NOMO-1 treated with dmso at 0.1 percent for 144 hours (cell line): Measurements from ENCODE around the gene EVPL.

Experiments
- DNase-seq: peaks from one replicate; lab custom pipeline; 2025; ENCODE audit not compliant: unreplicated experiment; lab: John Stamatoyannopoulos, UW

The EVPL gene

DNA sequence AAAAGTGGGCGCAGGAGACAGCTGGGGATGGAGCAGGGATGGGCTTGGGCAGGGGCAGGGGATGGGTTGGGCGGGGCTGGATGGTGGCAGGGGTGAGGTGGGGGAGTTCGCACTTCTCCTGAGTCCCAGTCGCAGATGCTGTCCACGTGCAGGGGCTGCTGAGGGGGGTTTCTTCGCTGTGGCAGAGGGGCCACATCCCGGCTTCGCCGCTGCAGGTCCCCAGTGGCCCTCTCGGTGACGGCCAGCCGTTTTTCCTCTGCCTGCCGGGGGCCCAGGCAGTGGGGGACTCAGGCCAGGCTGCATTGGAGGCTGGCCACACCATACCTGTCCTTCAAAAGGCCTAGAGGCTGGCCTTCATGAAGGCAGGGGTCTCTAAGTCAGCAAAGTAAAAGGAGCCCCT, 8.3 kb downstream of the EVPL start:
- no peak for DNase-seq

DNA sequence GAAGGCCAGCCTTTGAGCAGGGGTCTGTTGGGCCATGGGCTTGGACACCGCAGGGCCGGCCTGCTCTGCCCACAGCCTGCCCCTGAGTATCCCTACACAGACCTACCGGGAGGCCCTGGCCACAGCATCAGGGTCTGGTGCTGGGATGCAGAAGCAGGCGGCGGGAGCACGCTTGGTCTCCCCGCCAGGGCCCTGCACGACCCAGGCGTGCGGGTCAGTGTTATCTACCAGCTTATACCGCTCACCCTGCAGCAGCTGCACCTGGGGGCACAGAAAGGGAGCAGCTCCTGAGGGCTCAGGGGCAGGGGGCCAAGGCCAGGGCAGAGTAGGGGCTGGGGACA, 8.8 kb downstream of the EVPL start:
- DNase-seq, result no peak

DNA sequence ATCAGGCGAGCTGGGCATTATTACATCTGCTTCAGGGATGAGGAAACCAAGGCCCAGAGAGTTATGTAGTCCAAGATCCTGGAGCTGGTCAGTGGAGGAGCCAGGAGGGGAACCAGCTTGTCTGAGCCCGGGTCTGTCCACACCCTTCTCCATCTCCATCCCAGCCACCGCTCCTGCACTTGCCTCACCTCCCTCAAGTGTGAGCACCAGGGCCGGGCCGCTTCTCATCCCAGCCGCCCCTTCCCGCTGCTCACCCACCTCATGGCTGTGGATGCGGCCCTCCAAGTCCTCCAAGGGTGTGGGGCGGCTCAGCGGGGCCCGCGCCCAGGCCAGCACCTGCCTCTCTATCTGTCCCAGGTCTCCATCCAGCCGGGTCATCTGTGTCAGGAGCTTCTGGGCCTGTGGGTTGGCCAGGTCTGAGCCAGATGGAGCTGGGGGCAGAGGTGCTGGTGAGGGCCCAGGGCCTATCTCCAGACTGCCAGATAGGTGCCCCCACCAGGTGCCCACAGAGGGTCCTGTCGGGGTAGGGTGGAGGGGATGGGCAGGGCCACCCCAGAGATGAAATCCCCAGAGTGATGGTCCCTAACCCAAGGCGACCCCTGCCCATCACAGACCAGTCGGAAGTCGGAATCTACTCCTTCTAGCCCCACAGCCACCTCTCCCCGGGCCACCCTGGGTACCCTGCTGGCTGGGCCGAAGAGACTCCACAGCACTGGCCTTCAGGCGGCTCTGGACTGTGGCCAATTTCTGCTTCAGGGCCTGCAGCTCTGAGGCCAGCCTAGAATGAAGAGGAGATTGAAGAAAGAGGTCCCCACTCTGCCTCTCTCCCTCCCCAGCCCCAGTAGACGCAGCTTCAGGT, 9.4 kb downstream of the EVPL start:
- DNase-seq, result no peak

GRCh38 chr17:76014925-76015261, 12.2 kb downstream of the EVPL start:
- DNase-seq, result no peak

- peak; percentile 45 for DNase-seq
These were observed 12.8 kb downstream of the EVPL start for GRCh38 chr17:76014100-76014924.

DNA sequence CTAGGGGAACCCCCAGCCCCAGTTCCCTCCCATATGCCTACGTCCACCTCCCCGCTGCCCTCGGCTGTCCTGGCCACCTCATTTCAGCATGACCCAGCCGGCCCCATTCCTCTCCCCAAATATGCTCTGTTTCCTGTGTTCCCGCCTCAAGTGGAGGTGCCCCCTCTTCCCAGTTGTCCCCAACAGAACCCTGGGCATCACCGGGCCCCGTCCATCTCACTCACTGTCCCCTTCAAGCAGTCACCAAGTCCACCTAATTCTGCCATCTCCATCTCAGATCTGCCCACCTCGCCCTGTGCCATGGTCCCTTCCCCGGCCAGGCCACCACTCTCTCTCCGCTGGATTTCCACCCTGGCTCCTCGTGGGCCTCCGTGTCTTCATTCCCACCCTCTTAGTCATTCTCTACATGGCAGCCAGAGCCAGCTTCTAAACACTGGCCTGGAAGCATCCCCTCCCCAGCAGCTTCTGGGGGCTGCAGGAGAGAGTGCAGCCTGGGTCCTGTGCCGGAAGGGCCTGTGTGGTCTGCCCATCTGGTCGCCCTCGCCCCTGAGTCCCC, 13.7 kb downstream of the EVPL start:
- DNase-seq, result no peak

GRCh38 chr17:76011951-76012350, 15.2 kb downstream of the EVPL start:
- DNase-seq, result no peak

DNA sequence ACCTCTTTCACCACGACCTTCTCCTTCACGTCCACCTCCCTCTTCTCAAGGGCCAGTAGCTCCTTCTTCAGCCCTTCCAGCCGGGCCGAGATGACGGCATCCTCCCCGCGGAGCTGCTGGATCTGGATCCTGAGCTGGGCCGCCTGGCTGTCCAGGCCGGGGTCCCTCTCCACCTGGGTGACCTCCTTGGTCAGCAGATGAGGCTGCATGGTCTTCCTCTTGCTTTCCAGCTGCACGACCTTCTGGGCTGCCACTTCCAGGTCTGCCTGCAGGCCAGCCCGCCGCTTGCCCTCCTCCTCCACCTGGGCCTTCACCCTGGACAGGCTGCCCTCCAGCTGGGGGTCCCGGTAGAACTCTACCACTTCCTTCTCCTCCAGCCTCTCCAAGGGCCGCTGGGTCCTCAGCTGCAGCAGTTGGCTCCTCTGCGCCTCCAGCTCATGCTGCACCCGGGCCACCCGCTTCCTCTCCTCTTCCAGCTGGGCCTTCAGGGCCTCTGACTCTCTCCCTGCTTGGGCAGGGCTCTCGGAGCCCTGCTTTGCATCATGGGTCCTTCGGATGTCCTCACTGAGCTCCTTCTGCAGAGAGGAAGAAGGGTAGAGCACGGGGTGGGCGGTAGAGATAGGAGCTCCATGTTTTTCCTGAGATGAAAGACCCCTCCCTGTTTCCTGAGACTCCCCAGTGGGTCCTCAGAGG, 17.0 kb downstream of the EVPL start:
- DNase-seq, result no peak

DNA sequence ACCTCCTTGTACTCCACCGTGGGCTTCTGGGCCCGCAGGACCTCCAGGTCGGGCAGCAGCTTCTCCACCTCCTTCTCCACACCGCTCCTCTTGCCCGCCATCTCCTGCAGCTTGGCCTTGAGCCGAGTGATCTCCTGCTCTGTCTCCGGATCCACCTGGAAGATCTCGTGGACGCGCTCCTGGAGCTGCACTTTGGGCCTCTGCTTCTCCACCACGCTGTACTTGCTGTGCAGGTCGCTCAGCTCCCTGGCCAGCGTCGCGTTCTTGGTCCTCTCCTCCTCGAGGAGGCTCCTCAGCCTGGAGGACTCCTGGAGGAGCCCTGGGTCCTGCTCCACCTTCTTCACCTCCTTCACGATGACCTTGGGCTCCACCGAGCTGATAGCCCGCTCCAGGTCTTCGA, 17.7 kb downstream of the EVPL start:
- DNase-seq, result no peak

GRCh38 chr17:76008630-76009425, 18.3 kb downstream of the EVPL start:
- no peak for DNase-seq

GRCh38 chr17:76008208-76008607, 18.9 kb downstream of the EVPL start:
- no peak for DNase-seq

DNA sequence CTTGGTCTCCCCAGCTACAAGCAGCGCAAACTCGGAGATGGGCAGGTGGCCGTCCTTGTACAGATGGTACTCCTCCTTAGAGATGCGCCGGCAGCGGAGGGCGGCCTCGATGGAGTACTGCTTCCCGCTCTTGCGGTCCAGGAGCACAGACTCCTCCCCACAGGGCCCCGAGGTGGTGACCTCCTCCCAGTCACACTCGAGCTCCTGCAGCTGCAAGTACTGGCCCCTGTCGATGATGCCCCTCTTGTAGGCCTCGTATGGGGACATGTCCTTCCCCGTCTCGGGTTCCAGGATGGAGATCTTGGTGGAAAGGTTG, 19.3 kb downstream of the EVPL start:
- DNase-seq, result no peak

GRCh38 chr17:76007131-76007849, 19.8 kb downstream of the EVPL start:
- DNase-seq, result no peak

- DNase-seq, result peak; percentile 21
These were observed 21.6 kb downstream of the EVPL start for GRCh38 chr17:76005263-76006149.

DNA sequence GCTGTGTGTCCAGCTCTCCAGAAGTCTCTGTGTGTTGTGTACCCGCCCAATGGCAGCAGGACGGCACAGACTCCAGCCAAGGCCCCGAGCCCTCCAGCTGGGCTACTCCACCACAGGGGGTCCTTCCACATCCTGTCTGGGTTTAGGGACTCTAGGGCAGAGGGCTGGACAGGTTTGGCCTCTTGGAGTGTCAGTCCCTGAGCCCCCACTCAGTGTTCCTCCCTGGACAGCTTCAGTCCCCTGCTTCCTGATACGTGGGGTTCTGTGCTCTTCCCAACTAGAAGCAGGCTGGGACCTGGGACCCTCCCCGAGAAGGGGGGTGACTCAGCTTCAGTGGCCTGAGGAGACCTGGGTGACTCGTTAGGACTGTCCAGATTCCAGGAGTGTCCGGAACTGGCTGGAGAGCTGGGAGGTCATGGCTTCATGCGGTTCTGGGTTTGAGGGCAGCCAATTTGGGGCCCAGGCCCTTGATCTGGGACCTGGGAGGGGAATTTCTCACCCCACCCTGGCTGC, 22.3 kb downstream of the EVPL start:
- no peak for DNase-seq

DNA sequence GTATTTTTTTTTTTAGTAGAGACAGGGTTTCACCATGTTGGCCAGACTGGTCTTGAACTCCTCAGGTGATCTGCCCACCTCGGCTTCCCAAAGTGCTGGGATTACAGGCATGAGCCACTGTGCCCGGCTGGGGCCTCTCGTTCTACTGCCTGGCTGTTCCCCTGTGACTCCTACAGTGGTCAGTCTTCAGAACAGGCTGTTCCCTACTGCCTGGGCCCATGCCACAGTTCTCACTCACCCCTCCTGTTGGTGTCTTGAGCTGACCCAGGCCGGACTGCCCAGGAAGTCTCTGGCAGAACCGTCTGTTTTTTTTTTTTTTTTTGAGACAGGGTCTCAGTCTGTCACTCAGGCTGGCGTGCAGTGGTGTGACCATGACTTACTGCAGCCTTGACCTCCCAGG, 23.2 kb downstream of the EVPL start:
- no peak for DNase-seq

- no peak for DNase-seq
These were observed 25.0 kb downstream of the EVPL start for GRCh38 chr17:76002100-76002499.

DNA sequence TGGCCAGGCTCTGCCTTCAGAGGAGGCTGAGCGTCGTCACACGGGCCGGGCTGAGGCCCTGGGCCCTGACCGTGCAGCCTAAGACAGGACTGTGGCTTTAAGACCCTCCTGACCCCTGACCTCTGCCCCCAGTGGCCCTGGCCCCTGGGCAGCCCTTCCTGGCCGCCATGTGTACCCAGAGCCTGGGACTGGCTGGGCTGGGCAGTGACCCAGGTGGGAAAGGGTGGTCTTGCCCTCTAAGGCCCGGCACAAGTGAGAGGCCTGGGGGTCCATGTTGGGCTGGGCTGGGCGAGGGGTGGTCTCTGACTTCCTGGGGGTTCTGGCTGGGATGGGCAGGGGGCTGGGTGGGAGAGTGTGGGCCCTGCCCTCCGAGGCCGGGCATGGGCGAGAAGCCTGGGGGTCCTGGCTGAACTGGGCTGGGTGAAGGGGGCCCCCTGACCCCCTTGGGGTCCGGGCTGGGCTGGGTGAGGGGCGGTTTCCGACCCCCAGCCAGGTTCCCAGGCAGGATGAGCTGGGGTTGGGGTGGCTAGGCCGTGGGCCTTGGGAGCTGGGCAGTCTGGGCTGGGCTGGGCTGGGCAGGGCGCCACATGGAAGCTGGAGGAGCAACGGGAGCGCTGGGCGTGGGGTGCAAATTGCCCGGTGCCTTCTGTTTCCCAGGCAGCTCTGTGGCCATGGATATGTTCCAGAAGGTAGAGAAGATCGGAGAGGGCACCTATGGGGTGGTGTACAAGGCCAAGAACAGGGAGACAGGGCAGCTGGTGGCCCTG, 26.2 kb downstream of the EVPL start, which contains the start of gene CDK3:
TSS of gene CDK3 (plus strand) at position 101 of the 767 bp plus-strand sequence. CDS start at position 672, 571 bp downstream.
- no peak for DNase-seq
